ENCODE results near the gene MFN2. TPM values are rescaled to one million over a fixed set of nuclear protein-coding genes. Genes with fewer than 3 reads are reported as not detected.

Gene MFN2
- total and polyA plus RNA-seq, 9 of the 15 experiments (the other 6 are each of a cell fraction or from before 2014, with no cell fraction given), result 10.5 to 158 (median 87.1) TPM

- no peak for FAIRE-seq
- ATAC-seq, result no peak
- no peaks in the 10 kb centered on the region for H3K27me3 ChIP-seq (ENCODE audit: control insufficient read depth in 2 of 2, insufficient read depth in 2 of 2, low read length in 2 of 2)
- no peak for DNase-seq (ENCODE audit: extremely low read depth in 1 of 4, low spot score in 3 of 4)
- ChIA-PET CTCF (ENCODE audit: low intra/inter-chr PET ratio) (no interaction called here), POLR2A (interaction anchor here (0.6 to 6.9 kb wide), 6 partner anchors 9 to 127 kb away, joined by 3 to 95 read pairs (median 11); partner anchors contain the start of gene MIIP)
- H2AFZ ChIP-seq (ENCODE audit: low read depth, low read length), result no peak overlapping the region
- no peaks in the 10 kb centered on the region for H4K20me1 ChIP-seq (replicated peaks; ENCODE audit: control insufficient read depth, insufficient read depth, low read length)
- H3K4me1 ChIP-seq (replicated peaks in 1 of 2; ENCODE audit: control insufficient read depth in 2 of 2, insufficient read depth in 2 of 2, low read length in 2 of 2), result peaks cover 37 to 52% of the 10 kb centered on the region in 2 experiments
- no TSS peak for BruUV-seq (replicated peaks)
- H3K79me2 ChIP-seq (ENCODE audit: control insufficient read depth, insufficient read depth, low read length), result no peaks in the 10 kb centered on the region
- peak overlapping the region in 1 of 2 experiments; percentile 31; a peak in 1 of 4 replicates for H3K9ac ChIP-seq (ENCODE audit: insufficient read depth in 1 of 2, low read depth in 2 of 2, low read length in 2 of 2)
- H3K9me1 ChIP-seq (ENCODE audit: control insufficient read depth, insufficient read depth, low read length), result peaks cover 6% of the 10 kb centered on the region
- H3K36me3 ChIP-seq (ENCODE audit: control insufficient read depth, insufficient read depth, low read length), result peaks cover 16% of the 10 kb centered on the region; the same call in 2 of the 3 replicates
- WGBS (ENCODE audit: insufficient coverage, low coverage, missing lambda C conversion rate), result 58% methylated on average over 4 of the region's 4 CpGs
- no peak overlapping the region for H3K27ac ChIP-seq (ENCODE audit: extremely low read depth, low read depth, low read length)
- intact Hi-C loops (cut with micrococcal nuclease) (loop anchor here (5.0 kb wide), 1 partner anchor 42 kb away; no protein-coding TSS in a partner anchor), in situ Hi-C loops (cut with MboI) (no loop called here)
- no peak overlapping the region for H3K4me3 ChIP-seq
- H3K4me2 ChIP-seq (ENCODE audit: insufficient read depth, low read length), result no peak overlapping the region
- H3K9me3 ChIP-seq (replicated peaks; ENCODE audit: control insufficient read depth, insufficient read depth, low read depth, low read length), result no peaks in the 10 kb centered on the region
- no peak for TF ChIP-seq ATF2 (CRISPR knock-in tag; IDR thresholded peaks at IDR 0.05)
- TF ChIP-seq BMI1 (IDR thresholded peaks at IDR 0.05; ENCODE audit: low read length), result no peak
- TF ChIP-seq ZNF277 (CRISPR knock-in tag; IDR thresholded peaks at IDR 0.05; ENCODE audit: borderline replicate concordance), result no peak
- no peak for TF ChIP-seq ZNF644 (tag; IDR thresholded peaks at IDR 0.05; ENCODE audit: low read depth)
Measured at GRCh38 chr1:12035312-12035711, 55.1 kb downstream of the MFN2 start.
